IMR-90 (cell line): Measurements from ENCODE around the gene CCDC167. TPM values are rescaled to one million over a fixed set of nuclear protein-coding genes. Genes with fewer than 3 reads are reported as not detected.

ENCODE experiments used
- ATAC-seq: fragments of 200-7000 bp; cut with Tn5 transposase; 2 replicates; pipeline ENCODE4 v1.9.1; 2020; ENCODE audit warnings: low read depth, mild to moderate bottlenecking, moderate library complexity
- BruUV-seq: library from RNA; stranded (reverse); fragments of 400-500 nt; replicated peaks from 2 replicates; lab custom pipeline; 2021; lab: Mats Ljungman, UMichigan
- CTCF ChIA-PET: fragments of 300-600 bp; formaldehyde crosslinking; extraction: SDS; loops from one replicate; lab custom pipeline; 2021; ENCODE audit warnings: antibody characterized with exemption; lab: Yijun Ruan, JAX
- POLR2A ChIA-PET: fragments of 300-600 bp; sonication (Branson Sonifier 250); formaldehyde crosslinking; loops from one replicate; lab custom pipeline; 2022; ENCODE audit warnings: antibody characterized with exemption; ENCODE audit not compliant: unreplicated experiment; lab: Charles Lee
- DNase-seq: peaks from one replicate; pipeline ENCODE4 v3.0.0; 2013
- H2AFZ ChIP-seq: replicated peaks from 2 replicates; pipeline ENCODE3; 2013; ENCODE audit warnings: low read length, mild to moderate bottlenecking; ENCODE audit not compliant: poor library complexity
- H2AK5ac ChIP-seq: 2 replicates; pipeline ENCODE4 v1.6.1; 2013; ENCODE audit warnings: low read depth, low read length, inconsistent platforms
- H2AK9ac ChIP-seq: replicated peaks from 2 replicates; pipeline ENCODE3; 2013; ENCODE audit warnings: mild to moderate bottlenecking, low read depth, low read length, moderate library complexity; ENCODE audit not compliant: poor library complexity
- H2BK120ac ChIP-seq: 2 replicates; pipeline ENCODE4 v1.6.1; 2013; ENCODE audit warnings: low read depth, low read length, inconsistent platforms
- H2BK15ac ChIP-seq: 3 replicates; pipeline ENCODE4 v1.6.1; 2013; ENCODE audit warnings: low read depth, low read length, inconsistent platforms
- H2BK20ac ChIP-seq: 2 replicates; pipeline ENCODE4 v1.6.1; 2013; ENCODE audit warnings: low read depth, mild to moderate bottlenecking, inconsistent platforms, low read length, moderate library complexity
- H2BK5ac ChIP-seq: 2 replicates; pipeline ENCODE4 v1.6.1; 2013; ENCODE audit warnings: mild to moderate bottlenecking, low read depth, low read length, inconsistent platforms; ENCODE audit not compliant: poor library complexity, severe bottlenecking
- H3K14ac ChIP-seq: replicated peaks from 2 replicates; pipeline ENCODE4 v1.6.1; 2013; ENCODE audit warnings: low read depth, low read length, inconsistent platforms
- H3K18ac ChIP-seq: 2 replicates; pipeline ENCODE4 v1.6.1; 2013; ENCODE audit warnings: low read depth, low read length, control low read depth
- H3K23ac ChIP-seq: 2 replicates; pipeline ENCODE4 v1.6.1; 2013; ENCODE audit warnings: low read depth, low read length, inconsistent platforms
- H3K27ac ChIP-seq: 2 replicates; pipeline ENCODE4 v1.5.1; 2013; ENCODE audit warnings: mild to moderate bottlenecking, control low read depth, low read length; ENCODE audit not compliant: insufficient read depth
- H3K27me3 ChIP-seq: 2 replicates; pipeline ENCODE4 v1.6.1; 2013; ENCODE audit warnings: low read length; ENCODE audit not compliant: control insufficient read depth, insufficient read depth
- H3K36me3 ChIP-seq: 2 replicates; pipeline ENCODE4 v1.6.1; 2013; ENCODE audit warnings: low read length, mixed read lengths; ENCODE audit not compliant: control insufficient read depth, insufficient read depth
- H3K4ac ChIP-seq: 2 replicates; pipeline ENCODE4 v1.6.1; 2013; ENCODE audit warnings: low read depth, low read length, inconsistent platforms
- H3K4me1 ChIP-seq: 2 replicates; pipeline ENCODE4 v1.6.1; 2013; ENCODE audit warnings: low read length, mixed read lengths; ENCODE audit not compliant: control insufficient read depth, insufficient read depth
- H3K4me2 ChIP-seq: 2 replicates; pipeline ENCODE4 v1.6.1; 2013; ENCODE audit warnings: low read depth, mild to moderate bottlenecking, control low read depth, low read length, moderate library complexity
- H3K4me3 ChIP-seq: 2 replicates; pipeline ENCODE4 v1.5.1; 2013; ENCODE audit warnings: low read depth, mild to moderate bottlenecking, control low read depth, low read length, moderate library complexity; ENCODE audit not compliant: insufficient read depth
- H3K56ac ChIP-seq: 2 replicates; pipeline ENCODE4 v1.6.1; 2013; ENCODE audit warnings: low read length, inconsistent platforms; ENCODE audit not compliant: insufficient read depth; ENCODE audit errors: extremely low read depth
- H3K79me1 ChIP-seq, 2 experiments: 2 replicates each; pipeline ENCODE4 v1.6.1; 2013; ENCODE audit warnings: low read length in 2 of 2, inconsistent platforms in 1 of 2, low read depth in 1 of 2
- H3K9ac ChIP-seq: 2 replicates; pipeline ENCODE4 v1.6.1; 2013; ENCODE audit warnings: low read depth, low read length, control low read depth
- H3K9me1 ChIP-seq: 2 replicates; pipeline ENCODE4 v1.6.1; 2013; ENCODE audit warnings: low read length, inconsistent platforms; ENCODE audit not compliant: insufficient read depth
- H3K9me3 ChIP-seq: 2 replicates; pipeline ENCODE4 v1.6.1; 2013; ENCODE audit warnings: low read length; ENCODE audit not compliant: control insufficient read depth, insufficient read depth
- H4K20me1 ChIP-seq: 2 replicates; pipeline ENCODE4 v1.6.1; 2013; ENCODE audit warnings: low read length, inconsistent platforms; ENCODE audit not compliant: insufficient read depth
- H4K5ac ChIP-seq: 2 replicates; pipeline ENCODE4 v1.6.1; 2013; ENCODE audit warnings: mild to moderate bottlenecking, low read depth, low read length, control low read depth
- H4K8ac ChIP-seq, 2 experiments: 2 replicates each; pipeline ENCODE4 v1.6.1; 2013; ENCODE audit warnings: low read depth in 2 of 2, low read length in 2 of 2, control low read depth in 1 of 2, inconsistent platforms in 1 of 2
- H4K91ac ChIP-seq: 2 replicates; pipeline ENCODE4 v1.6.1; 2013; ENCODE audit warnings: low read depth, low read length, inconsistent platforms; ENCODE audit not compliant: insufficient read depth
- BHLHE40 ChIP-seq: fragments of 150-350 bp; IDR thresholded peaks from 2 replicates; pipeline ENCODE4 v1.6.1; 2016; ENCODE audit warnings: mild to moderate bottlenecking, low read depth, low read length
- CEBPB ChIP-seq: IDR thresholded peaks from 2 replicates; pipeline ENCODE4 v1.6.1; 2012; ENCODE audit warnings: low read depth, low read length, improper control_type of control experiment
- CHD1 ChIP-seq: IDR thresholded peaks from 2 replicates; pipeline ENCODE4 v1.6.1; 2012; ENCODE audit warnings: low read depth, low read length, improper control_type of control experiment
- CTCF ChIP-seq: conservative IDR thresholded peaks from 2 replicates; pipeline ENCODE4 v1.5.1; 2012; ENCODE audit warnings: mild to moderate bottlenecking, low read depth, low read length, improper control_type of control experiment
- FOS ChIP-seq: fragments of 150-350 bp; IDR thresholded peaks from 2 replicates; pipeline ENCODE4 v1.6.1; 2016; ENCODE audit warnings: low read depth, low read length
- MAFK ChIP-seq: IDR thresholded peaks from 2 replicates; pipeline ENCODE4 v1.6.1; 2012; ENCODE audit warnings: low read depth, low read length, improper control_type of control experiment
- MAZ ChIP-seq: IDR thresholded peaks from 2 replicates; pipeline ENCODE4 v1.6.1; 2012; ENCODE audit warnings: low read depth, mild to moderate bottlenecking, low read length, improper control_type of control experiment, moderate library complexity, borderline replicate concordance
- MXI1 ChIP-seq: IDR thresholded peaks from 2 replicates; pipeline ENCODE4 v1.6.1; 2012; ENCODE audit warnings: low read depth, mild to moderate bottlenecking, low read length, moderate library complexity, borderline replicate concordance
- NFE2L2 ChIP-seq: fragments of 150-350 bp; IDR thresholded peaks from 2 replicates; pipeline ENCODE4 v1.6.1; 2016; ENCODE audit warnings: low read depth, mild to moderate bottlenecking, low read length
- POLR2A ChIP-seq: IDR thresholded peaks from 2 replicates; pipeline ENCODE4 v1.6.1; 2012; ENCODE audit warnings: mild to moderate bottlenecking, low read depth, low read length
- RAD21 ChIP-seq: IDR thresholded peaks from 2 replicates; pipeline ENCODE4 v1.6.1; 2012; ENCODE audit warnings: low read length, improper control_type of control experiment
- RCOR1 ChIP-seq: IDR thresholded peaks from 2 replicates; pipeline ENCODE4 v1.6.1; 2012; ENCODE audit warnings: mild to moderate bottlenecking, low read length, improper control_type of control experiment; ENCODE audit not compliant: insufficient replicate concordance
- RFX5 ChIP-seq: IDR thresholded peaks from 2 replicates; pipeline ENCODE4 v1.8.0; 2012; ENCODE audit warnings: low read depth, mild to moderate bottlenecking, low read length, moderate library complexity
- SMC3 ChIP-seq: fragments of 150-350 bp; IDR thresholded peaks from 2 replicates; pipeline ENCODE4 v1.6.1; 2016; ENCODE audit warnings: low read depth, mild to moderate bottlenecking, antibody characterized with exemption, low read length, moderate library complexity
- WGBS, 2 experiments: methylation state at CpG; one replicate each; pipeline versions ENCODE4 v1.1.5 to v1.1.7; 2013; ENCODE audit warnings: missing lambda C conversion rate in 2 of 2; ENCODE audit not compliant: insufficient read length in 1 of 2; ENCODE audit errors: extremely low coverage in 2 of 2; 5-methylcytosine and 5-hydroxymethylcytosine counted together
- dilution Hi-C: fragments of 300-500 bp; cut with HindIII; formaldehyde crosslinking; loops from one replicate; pipeline ENCODE4 v1.14.3; 2018; ENCODE audit warnings: low sequenced_read_pairs; ENCODE audit not compliant: unreplicated experiment
- in situ Hi-C: fragments of 300-500 bp; cut with MboI; formaldehyde crosslinking; loops from 3 replicates; pipeline ENCODE4 v1.14.3; 2019; ENCODE audit warnings: low sequenced_read_pairs, inconsistent platforms, mixed read lengths
- intact Hi-C: fragments of 100-400 bp; cut with micrococcal nuclease; formaldehyde crosslinking; loops from 2 replicates; pipeline ENCODE4 v1.10.0; 2022
- polyA plus RNA-seq, 3 experiments: library from polyadenylated mRNA; depleted of rRNA; stranded (reverse); fragments of >200 nt; gene quantifications; 2 replicates each; pipeline ENCODE4 v1.2.3, GENCODE V29; 2012; ENCODE audit warnings: low replicate concordance in 1 of 3
- total RNA-seq: library from RNA; depleted of rRNA; stranded (reverse); fragments of >200 nt; gene quantifications from 2 replicates; pipeline ENCODE4 v1.2.3, GENCODE V29; 2012
- TF ChIP-seq, protein P1 (sequence below): fragments of 150-350 bp; IDR thresholded peaks from 2 replicates; pipeline ENCODE4 v1.6.1; 2016; ENCODE audit warnings: low read depth, mild to moderate bottlenecking, low read length, moderate library complexity, borderline replicate concordance
- TF ChIP-seq, protein P2 (sequence below): fragments of 150-350 bp; IDR thresholded peaks from 2 replicates; pipeline ENCODE4 v1.6.1; 2017; ENCODE audit warnings: mild to moderate bottlenecking, antibody characterized with exemption, low read length, low read depth

CCDC167 gene
- total and polyA plus RNA-seq, 2 of the 4 experiments (the other 2 are of a cell fraction) = 35.8 to 96.8 TPM

DNA sequence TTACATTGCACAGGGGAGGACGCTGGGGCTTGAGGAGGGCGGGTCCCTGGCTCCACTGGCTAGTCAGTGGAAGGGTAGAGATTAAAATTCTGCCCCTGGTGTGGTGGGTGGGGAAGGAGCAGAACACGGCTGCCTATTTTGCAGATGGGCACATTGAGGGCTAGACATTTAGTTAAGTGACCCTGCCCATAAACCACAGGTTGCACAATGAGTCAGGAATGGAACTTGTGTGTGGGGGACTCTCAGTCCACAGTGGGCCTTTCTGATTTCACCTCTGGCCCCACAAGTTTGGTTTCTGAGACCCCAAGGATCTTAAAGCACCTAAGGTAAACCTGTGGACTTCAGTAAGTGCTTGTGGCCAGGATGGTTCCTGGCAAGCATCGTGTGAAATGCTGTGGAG, 22.0 kb upstream of the CCDC167 start:
- H3K56ac ChIP-seq = no peak overlapping the region
- BruUV-seq = no TSS peak
- no peak overlapping the region for H3K27ac ChIP-seq
- in situ Hi-C loops = no loop called here
- 60% methylated on average over 2 of the region's 4 CpGs; no CpG with 5 or more reads in 1 of the 2 experiments for WGBS, 2 experiments
- dilution Hi-C loops = no loop called here
- H3K4me1 ChIP-seq = peaks cover 5% of the 10 kb centered on the region
- no peak overlapping the region for H3K18ac ChIP-seq
- H2AK9ac ChIP-seq = no peak overlapping the region
- DNase-seq = no peak
- H2AK5ac ChIP-seq = no peak overlapping the region
- no peak overlapping the region for H4K8ac ChIP-seq
- H3K23ac ChIP-seq = no peak overlapping the region
- peaks cover 2% of the 10 kb centered on the region; the same call in 1 of the 2 replicates for H3K9me3 ChIP-seq
- H3K4ac ChIP-seq = no peak overlapping the region
- H4K20me1 ChIP-seq = peaks cover 16% of the 10 kb centered on the region
- H2BK20ac ChIP-seq = no peak overlapping the region
- no peak overlapping the region for H2BK5ac ChIP-seq
- ATAC-seq = no peak
- TF ChIP-seq MXI1 (no peak), RAD21 (no peak), BHLHE40 (no peak), CEBPB (no peak), MAFK (no peak), POLR2A (no peak), CHD1 (no peak), RCOR1 (no peak), FOS (no peak), RFX5 (no peak), CTCF (no peak), SMC3 (no peak), MAZ (no peak), NFE2L2 (no peak)
- TF ChIP-seq, protein P1, sequence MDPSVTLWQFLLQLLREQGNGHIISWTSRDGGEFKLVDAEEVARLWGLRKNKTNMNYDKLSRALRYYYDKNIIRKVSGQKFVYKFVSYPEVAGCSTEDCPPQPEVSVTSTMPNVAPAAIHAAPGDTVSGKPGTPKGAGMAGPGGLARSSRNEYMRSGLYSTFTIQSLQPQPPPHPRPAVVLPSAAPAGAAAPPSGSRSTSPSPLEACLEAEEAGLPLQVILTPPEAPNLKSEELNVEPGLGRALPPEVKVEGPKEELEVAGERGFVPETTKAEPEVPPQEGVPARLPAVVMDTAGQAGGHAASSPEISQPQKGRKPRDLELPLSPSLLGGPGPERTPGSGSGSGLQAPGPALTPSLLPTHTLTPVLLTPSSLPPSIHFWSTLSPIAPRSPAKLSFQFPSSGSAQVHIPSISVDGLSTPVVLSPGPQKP = no peak
- TF ChIP-seq, protein P2, sequence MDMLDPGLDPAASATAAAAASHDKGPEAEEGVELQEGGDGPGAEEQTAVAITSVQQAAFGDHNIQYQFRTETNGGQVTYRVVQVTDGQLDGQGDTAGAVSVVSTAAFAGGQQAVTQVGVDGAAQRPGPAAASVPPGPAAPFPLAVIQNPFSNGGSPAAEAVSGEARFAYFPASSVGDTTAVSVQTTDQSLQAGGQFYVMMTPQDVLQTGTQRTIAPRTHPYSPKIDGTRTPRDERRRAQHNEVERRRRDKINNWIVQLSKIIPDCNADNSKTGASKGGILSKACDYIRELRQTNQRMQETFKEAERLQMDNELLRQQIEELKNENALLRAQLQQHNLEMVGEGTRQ = no peak
- H2AFZ ChIP-seq = no peak overlapping the region
- H3K36me3 ChIP-seq = no peaks in the 10 kb centered on the region
- peaks cover 36% of the 10 kb centered on the region for H3K27me3 ChIP-seq
- CTCF ChIA-PET = no interaction called here
- H3K9ac ChIP-seq = no peak overlapping the region
- H3K14ac ChIP-seq = no peak overlapping the region
- no peak overlapping the region for H4K91ac ChIP-seq
- H3K9me1 ChIP-seq = peaks cover 9% of the 10 kb centered on the region
- H3K79me1 ChIP-seq = no peaks in the 10 kb centered on the region
- H2BK15ac ChIP-seq = no peak overlapping the region
- no peak overlapping the region for H3K4me3 ChIP-seq
- H3K4me2 ChIP-seq = no peak overlapping the region
- intact Hi-C loops = no loop called here
- no peak overlapping the region for H4K5ac ChIP-seq
- POLR2A ChIA-PET = no interaction called here
- H2BK120ac ChIP-seq = no peak overlapping the region
